Smooth muscle cell (in vitro differentiated cells): ENCODE data around the gene CEBPA. TPM values are rescaled to one million over a fixed set of nuclear protein-coding genes. Genes with fewer than 3 reads are reported as not detected.
A peak's percentile ranks its signal among the peaks of the same experiment; 100 is the strongest.

Experiments
- DNase-seq: peaks from one replicate; lab custom pipeline; 2025; ENCODE audit not compliant: unreplicated experiment; lab: John Stamatoyannopoulos, UW
- H2AFZ ChIP-seq: fragments of 200-600 bp; sonication (generic); 2 replicates; pipeline ENCODE4 v1.6.0; 2016; ENCODE audit warnings: antibody characterized with exemption, low read depth, mild to moderate bottlenecking
- H3F3A ChIP-seq: fragments of 200-600 bp; sonication (generic); 2 replicates; pipeline ENCODE4 v1.6.0; 2017; ENCODE audit warnings: antibody characterized with exemption, low read depth
- H3K27ac ChIP-seq: fragments of 200-600 bp; sonication (generic); 2 replicates; pipeline ENCODE4 v1.5.1; 2016; ENCODE audit warnings: low read depth, mild to moderate bottlenecking
- H3K27me3 ChIP-seq: fragments of 200-600 bp; sonication (generic); 2 replicates; pipeline ENCODE4 v1.6.1; 2016; ENCODE audit warnings: low read depth, mild to moderate bottlenecking
- H3K36me3 ChIP-seq: fragments of 200-600 bp; sonication (generic); 2 replicates; pipeline ENCODE4 v1.5.1; 2016; ENCODE audit warnings: low read depth
- H3K4me1 ChIP-seq: fragments of 200-600 bp; sonication (generic); 2 replicates; pipeline ENCODE4 v1.5.1; 2016; ENCODE audit warnings: low read depth
- H3K4me2 ChIP-seq: fragments of 200-600 bp; sonication (generic); 2 replicates; pipeline ENCODE4 v1.6.0; 2016; ENCODE audit warnings: mild to moderate bottlenecking
- H3K4me3 ChIP-seq: fragments of 200-600 bp; sonication (generic); 2 replicates; pipeline ENCODE4 v1.5.1; 2016; ENCODE audit warnings: mild to moderate bottlenecking
- H3K79me2 ChIP-seq: fragments of 200-600 bp; sonication (generic); 2 replicates; pipeline ENCODE4 v1.6.0; 2016; ENCODE audit warnings: low read depth, mild to moderate bottlenecking
- H3K9ac ChIP-seq: fragments of 200-600 bp; sonication (generic); 2 replicates; pipeline ENCODE4 v1.6.0; 2016; ENCODE audit warnings: low read depth
- H3K9me3 ChIP-seq: fragments of 200-600 bp; sonication (generic); replicated peaks from 2 replicates; pipeline ENCODE4 v1.5.1; 2016; ENCODE audit warnings: low read depth
- H4K20me1 ChIP-seq: fragments of 200-600 bp; sonication (generic); 2 replicates; pipeline ENCODE4 v1.6.0; 2016; ENCODE audit warnings: low read depth
- WGBS: methylation state at CpG from one replicate; pipeline ENCODE4 v1.1.7; 2016; ENCODE audit warnings: low lambda C conversion rate; 5-methylcytosine and 5-hydroxymethylcytosine counted together
- polyA plus RNA-seq: library from polyadenylated mRNA; unstranded; fragments of >200 nt; fragmentation: Nextera tagmentation; extraction: Ambion mirVana; gene quantifications from 2 replicates; pipeline ENCODE4 v1.2.1, GENCODE V29; 2016
- total RNA-seq: library from RNA; depleted of rRNA; stranded (reverse); fragments of >200 nt; gene quantifications from 2 replicates; pipeline ENCODE4 v1.2.3, GENCODE V29; 2014
- TF ChIP-seq, protein P1 (sequence below): fragments of 200-600 bp; sonication (generic); IDR thresholded peaks from 2 replicates; pipeline ENCODE4 v1.5.1; 2017; ENCODE audit warnings: borderline replicate concordance, mild to moderate bottlenecking, antibody characterized with exemption; ENCODE audit not compliant: insufficient read depth, poor library complexity, severe bottlenecking

Gene CEBPA
- total and polyA plus RNA-seq, 2 experiments from 2014 or later, result 1.2 to 2.1 TPM

DNA sequence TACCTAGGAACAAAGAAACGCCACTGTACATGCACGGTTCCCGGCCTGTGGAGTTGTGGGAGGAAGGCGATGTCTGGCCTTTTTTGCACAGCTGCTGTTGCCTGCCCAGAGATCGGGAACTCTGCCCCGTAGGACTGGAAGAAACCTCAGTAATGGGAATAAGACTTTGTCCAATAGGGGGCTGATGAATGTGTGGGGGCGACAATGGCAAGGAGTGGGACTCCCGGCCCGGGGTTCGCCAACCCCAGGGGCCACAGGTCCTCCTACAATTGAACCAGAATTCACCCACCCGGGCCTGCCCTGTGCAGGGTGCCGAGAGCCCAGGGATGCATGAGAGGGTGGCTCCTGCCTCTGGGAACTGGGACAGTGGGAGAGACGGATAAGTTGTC is 2.0 kb upstream of the CEBPA start:
- Histone ChIP-seq H3K4me2 (no peak overlapping the region), H3K4me3 (peak overlapping the region; percentile 72)

DNA sequence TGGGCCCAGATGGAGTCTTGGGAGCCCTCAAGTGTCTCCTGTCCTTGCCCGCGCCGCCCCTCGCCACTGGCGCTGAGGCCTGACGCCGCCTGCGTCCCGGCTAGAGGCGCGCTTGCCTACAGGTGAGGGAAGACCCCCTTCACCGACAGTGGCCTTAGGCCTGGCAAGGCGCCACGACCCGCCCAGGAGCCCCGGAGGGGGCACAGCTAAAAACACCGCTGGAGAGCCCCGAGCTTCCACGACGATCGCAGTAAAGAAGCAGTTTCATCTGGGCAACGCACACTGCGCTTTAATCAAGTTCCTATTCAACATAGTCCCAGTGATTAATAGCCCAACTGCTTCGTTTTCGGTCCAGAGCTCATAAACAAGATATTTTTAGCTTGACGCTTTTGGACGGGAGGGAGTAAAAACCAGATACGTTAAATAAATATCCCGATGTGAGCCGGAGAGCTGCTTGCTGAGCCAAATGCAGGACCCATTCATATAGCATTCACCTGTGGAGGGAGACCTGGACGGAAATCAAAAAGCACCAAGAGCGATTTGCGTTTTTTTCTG is 1.5 kb upstream of the CEBPA start:
- no peaks in the 10 kb centered on the region for H3K4me1 ChIP-seq
- 45% methylated on average over 33 of the region's 33 CpGs for WGBS
- H3K9me3 ChIP-seq, result no peaks in the 10 kb centered on the region
- TF ChIP-seq, protein P1, sequence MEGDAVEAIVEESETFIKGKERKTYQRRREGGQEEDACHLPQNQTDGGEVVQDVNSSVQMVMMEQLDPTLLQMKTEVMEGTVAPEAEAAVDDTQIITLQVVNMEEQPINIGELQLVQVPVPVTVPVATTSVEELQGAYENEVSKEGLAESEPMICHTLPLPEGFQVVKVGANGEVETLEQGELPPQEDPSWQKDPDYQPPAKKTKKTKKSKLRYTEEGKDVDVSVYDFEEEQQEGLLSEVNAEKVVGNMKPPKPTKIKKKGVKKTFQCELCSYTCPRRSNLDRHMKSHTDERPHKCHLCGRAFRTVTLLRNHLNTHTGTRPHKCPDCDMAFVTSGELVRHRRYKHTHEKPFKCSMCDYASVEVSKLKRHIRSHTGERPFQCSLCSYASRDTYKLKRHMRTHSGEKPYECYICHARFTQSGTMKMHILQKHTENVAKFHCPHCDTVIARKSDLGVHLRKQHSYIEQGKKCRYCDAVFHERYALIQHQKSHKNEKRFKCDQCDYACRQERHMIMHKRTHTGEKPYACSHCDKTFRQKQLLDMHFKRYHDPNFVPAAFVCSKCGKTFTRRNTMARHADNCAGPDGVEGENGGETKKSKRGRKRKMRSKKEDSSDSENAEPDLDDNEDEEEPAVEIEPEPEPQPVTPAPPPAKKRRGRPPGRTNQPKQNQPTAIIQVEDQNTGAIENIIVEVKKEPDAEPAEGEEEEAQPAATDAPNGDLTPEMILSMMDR, result no peak
- peak overlapping the region; percentile 94 for H2AFZ ChIP-seq
- no peaks in the 10 kb centered on the region for H3K36me3 ChIP-seq
- no peak overlapping the region for H3K9ac ChIP-seq
- no peaks in the 10 kb centered on the region for H3K79me2 ChIP-seq
- no peak for DNase-seq
- no peak overlapping the region for H3K27ac ChIP-seq
- peak overlapping the region; percentile 72 for H3K4me3 ChIP-seq
- H3K27me3 ChIP-seq, result peaks cover 11% of the 10 kb centered on the region
- no peaks in the 10 kb centered on the region for H3F3A ChIP-seq
- H3K4me2 ChIP-seq, result peak overlapping the region; percentile 91
- H4K20me1 ChIP-seq, result no peaks in the 10 kb centered on the region

More for the DNA sequence above, 2.0 kb upstream of the CEBPA start:
- Histone ChIP-seq H3K79me2 (no peaks in the 10 kb centered on the region), H3F3A (no peaks in the 10 kb centered on the region), H4K20me1 (no peaks in the 10 kb centered on the region), H2AFZ (no peak overlapping the region), H3K27me3 (peaks cover 11% of the 10 kb centered on the region), H3K27ac (no peak overlapping the region), H3K9ac (no peak overlapping the region), H3K36me3 (no peaks in the 10 kb centered on the region), H3K4me1 (no peaks in the 10 kb centered on the region), H3K9me3 (no peaks in the 10 kb centered on the region)
- TF ChIP-seq, protein P1, result no peak
- DNase-seq, result no peak
- WGBS, result 94% methylated on average over 13 of the region's 13 CpGs

DNA sequence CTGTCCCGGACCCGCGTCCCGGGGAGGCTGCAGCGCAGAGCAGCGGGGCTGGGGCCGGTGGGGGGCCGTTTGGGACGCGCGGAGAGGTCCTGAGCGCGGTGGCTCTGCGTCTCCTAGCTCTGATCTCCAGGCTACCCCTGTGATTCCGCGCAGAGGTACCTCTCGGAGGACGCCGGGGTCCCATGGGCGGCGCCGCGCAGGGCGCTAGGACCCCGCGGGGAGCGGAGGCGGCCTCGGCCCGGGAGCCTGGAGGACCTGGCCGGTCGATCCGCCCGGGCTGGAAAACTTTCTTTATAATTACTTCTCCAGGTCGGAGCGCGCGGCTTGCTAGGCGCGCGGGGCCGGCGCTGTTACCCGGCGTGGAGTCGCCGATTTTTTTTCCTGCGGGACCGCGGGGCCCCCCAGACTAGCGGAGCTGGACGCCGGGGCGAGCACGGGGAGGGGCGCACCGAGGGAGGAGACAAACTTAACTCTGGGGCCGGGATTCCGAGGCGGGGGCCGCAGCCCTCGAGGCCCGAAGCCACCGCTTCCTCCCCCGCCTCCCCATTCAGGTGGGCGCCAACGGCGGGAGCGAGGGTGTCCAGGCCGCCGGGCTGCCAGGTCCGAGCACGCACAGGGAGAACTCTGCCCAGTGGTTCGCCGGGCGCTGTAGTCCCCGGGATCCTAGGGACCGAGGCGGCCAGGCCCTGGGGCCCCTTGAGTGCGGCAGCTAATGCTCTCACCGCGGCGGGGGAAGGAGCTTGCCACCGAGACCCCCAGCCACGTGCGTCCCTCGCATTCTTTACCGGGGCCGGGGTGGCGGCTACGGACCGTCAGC is 848 bp upstream of the CEBPA start:
- no peaks in the 10 kb centered on the region for H3K4me1 ChIP-seq
- no peaks in the 10 kb centered on the region for H3K79me2 ChIP-seq
- no peak overlapping the region for H3K27ac ChIP-seq
- peak overlapping the region; percentile 31 for H3K9ac ChIP-seq
- DNase-seq, result no peak
- peak overlapping the region; percentile 94 for H2AFZ ChIP-seq
- H3K4me3 ChIP-seq, result peak overlapping the region; percentile 72
- H4K20me1 ChIP-seq, result no peaks in the 10 kb centered on the region
- H3K9me3 ChIP-seq, result no peaks in the 10 kb centered on the region
- H3K36me3 ChIP-seq, result no peaks in the 10 kb centered on the region
- TF ChIP-seq, protein P1, result no peak
- peaks cover 11% of the 10 kb centered on the region for H3K27me3 ChIP-seq
- no peaks in the 10 kb centered on the region for H3F3A ChIP-seq
- peak overlapping the region; percentile 91 for H3K4me2 ChIP-seq
- WGBS, result 2% methylated on average over 56 of the region's 92 CpGs
